ENCODE results near the gene PITX1.

DNA sequence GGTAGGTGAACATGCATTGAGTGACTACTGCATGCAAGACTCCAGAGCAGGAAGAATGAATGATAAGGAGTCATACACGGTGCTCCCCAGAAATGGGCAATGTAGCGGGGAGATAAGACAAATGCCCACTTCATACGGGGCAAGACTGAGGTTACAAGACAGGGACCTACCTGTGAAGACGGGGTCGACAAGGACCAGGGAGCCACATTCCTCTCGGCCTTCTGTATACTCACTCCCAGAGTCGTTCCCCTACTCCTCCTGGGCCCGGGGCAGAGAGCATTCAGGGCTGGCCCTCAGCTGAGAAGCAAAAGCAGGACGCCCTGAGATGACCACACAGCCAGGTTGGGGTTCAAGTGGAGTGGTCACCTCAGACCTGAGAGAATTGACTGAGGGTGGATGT, 26.7 kb downstream of the PITX1 start:
- TF ChIP-seq, protein P1, sequence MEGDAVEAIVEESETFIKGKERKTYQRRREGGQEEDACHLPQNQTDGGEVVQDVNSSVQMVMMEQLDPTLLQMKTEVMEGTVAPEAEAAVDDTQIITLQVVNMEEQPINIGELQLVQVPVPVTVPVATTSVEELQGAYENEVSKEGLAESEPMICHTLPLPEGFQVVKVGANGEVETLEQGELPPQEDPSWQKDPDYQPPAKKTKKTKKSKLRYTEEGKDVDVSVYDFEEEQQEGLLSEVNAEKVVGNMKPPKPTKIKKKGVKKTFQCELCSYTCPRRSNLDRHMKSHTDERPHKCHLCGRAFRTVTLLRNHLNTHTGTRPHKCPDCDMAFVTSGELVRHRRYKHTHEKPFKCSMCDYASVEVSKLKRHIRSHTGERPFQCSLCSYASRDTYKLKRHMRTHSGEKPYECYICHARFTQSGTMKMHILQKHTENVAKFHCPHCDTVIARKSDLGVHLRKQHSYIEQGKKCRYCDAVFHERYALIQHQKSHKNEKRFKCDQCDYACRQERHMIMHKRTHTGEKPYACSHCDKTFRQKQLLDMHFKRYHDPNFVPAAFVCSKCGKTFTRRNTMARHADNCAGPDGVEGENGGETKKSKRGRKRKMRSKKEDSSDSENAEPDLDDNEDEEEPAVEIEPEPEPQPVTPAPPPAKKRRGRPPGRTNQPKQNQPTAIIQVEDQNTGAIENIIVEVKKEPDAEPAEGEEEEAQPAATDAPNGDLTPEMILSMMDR (IDR thresholded peaks at IDR 0.05), result no peak
- TF ChIP-seq POLR2A (IDR thresholded peaks at IDR 0.05), result no peak

Data from lower leg skin (tissue), 3 donors.